HG02884 (cell line): ENCODE measurements around the gene RNF213.

Source experiments
- ATAC-seq: cut with Tn5 transposase; IDR thresholded peaks from one replicate; pipeline ENCODE4 v1.9.1; 2021; ENCODE audit warnings: mild to moderate bottlenecking, moderate library complexity; ENCODE audit not compliant: unreplicated experiment

Gene RNF213

DNA sequence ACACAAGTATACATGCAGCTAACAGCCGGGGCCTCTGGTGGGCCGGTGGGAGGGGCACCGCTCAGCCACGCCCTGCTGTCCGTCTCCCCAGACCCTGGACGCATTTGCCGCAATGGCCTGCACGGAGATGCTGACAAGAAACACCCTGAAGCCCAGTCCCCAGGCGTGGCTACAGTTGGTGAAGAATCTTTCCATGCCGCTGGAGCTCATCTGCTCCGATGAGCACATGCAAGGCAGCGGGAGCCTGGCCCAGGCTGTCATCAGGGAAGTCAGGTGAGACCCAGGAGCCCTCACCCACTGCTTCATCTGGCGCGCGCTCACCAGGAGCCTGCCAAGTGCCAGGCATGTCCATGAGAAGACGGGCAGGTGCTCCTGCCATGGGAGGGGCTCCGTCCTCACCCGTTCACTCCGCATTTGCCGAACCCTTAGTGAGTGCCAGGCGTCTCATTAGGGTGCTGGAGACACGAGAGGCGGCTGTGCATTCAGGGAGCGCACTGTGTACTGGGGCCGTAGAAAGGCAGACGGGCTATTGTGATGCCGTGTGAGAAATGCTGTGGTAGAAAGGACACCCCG, 103.0 kb downstream of the RNF213 start:
- no peak for ATAC-seq

DNA sequence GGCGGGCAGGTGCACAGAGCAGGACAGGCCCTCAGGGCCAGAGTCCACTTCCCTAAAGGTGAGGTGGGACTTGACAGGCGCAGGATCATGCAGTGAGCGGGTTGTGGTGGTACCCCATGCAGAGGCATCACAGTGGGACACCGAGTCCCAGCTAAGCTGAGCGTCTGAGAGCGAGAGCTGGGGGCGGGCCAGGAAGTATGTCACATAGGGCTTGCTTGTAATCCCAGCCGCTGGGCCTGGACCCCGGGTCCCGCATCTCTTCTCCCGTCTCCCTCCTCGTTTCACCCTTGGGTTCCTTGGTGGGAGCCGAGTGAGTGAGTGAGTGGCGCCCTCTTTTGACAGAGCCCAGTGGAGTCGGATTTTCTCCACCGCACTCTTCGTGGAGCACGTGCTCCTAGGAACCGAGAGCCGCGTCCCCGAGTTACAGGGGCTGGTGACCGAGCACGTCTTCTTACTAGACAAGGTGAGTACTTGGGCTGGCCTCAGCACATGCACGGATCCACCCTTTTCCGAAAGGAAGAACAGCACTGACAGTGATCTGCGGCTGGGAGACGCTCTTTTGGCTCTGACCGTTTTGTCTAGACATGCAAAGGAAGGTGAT, 103.5 kb downstream of the RNF213 start:
- no peak for ATAC-seq

DNA sequence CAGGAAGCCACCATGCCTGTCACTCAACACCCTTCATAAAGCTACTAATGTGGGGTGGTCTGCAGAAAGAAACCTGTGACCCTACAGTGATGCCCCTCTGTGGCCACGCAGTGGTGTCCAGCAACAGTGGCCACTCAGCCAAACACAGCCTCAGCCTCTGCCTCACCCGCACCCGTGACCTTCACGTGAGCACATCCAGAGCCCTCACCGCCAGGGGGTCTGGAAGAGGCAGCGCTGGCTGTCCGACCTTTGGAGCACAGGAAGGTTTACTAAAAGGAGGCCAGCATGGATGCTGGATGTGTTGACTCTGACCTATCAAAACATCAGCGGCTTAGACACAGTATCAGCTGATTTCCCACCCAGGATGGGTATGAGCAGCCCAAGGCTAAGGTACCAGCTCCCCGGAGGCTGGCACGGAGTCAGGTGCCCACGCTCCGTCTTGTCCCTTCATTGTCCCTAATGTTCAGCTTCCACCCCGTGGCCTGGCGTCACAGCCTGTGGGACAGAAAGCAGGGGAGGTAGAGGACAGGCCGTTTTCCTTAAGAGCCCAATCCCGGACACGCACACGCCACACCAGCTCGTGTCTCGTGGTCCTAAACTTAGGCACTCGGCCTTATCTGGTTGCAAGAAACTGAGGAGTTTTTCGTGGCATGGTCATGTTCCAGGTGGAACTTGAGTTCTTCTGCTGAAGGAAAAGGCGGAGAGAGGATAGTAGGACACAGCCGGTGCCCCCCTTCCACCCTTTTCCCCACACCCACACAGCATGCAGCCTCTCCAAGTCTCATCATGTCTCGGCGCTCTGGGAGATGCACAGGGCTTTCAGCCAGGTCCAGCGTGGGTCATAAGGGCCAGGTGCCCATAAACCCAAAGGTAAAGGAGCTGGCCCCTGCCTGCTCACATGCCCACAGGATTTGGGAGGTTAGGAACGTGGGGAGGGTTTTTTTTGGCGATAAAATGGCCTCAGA, 104.6 kb downstream of the RNF213 start:
- no peak for ATAC-seq

DNA sequence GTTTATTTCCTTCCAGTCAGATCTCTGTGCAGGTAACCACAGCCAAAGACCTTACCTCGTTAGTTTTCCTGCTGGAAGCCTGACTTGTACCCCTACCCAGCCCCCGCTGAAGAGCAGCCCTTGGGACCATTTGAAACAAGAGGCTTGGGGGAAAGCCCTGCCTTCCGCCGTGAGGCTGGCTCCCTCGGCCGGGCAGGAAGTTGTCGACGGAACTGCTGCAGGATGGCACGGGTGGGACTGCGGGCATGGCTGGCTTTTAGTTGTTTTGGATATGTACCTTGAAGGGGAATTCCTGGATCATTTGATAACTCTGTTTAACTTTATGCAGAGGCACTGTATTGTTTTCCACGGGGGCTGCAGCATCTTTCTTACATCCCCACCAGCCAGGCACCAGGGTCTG, 105.3 kb downstream of the RNF213 start:
- no peak for ATAC-seq

DNA sequence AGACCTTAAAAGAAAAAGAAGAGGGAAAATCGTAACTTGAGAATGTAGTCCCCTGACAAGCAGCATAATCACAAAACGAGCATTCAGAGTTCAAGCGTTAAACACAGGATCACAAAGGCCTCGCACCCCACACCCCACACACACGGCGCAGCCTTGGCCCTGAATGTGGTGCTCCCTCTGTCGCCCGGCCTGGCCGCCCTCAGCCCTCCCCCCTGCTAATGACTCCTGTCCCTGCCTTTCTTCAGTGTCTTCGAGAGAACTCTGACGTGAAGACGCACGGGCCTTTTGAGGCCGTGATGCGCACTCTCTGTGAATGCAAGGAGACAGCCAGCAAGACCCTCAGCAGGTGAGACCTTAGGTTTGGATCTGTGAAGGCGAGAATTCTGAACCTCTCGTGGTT, 106.9 kb downstream of the RNF213 start:
- no peak for ATAC-seq

DNA sequence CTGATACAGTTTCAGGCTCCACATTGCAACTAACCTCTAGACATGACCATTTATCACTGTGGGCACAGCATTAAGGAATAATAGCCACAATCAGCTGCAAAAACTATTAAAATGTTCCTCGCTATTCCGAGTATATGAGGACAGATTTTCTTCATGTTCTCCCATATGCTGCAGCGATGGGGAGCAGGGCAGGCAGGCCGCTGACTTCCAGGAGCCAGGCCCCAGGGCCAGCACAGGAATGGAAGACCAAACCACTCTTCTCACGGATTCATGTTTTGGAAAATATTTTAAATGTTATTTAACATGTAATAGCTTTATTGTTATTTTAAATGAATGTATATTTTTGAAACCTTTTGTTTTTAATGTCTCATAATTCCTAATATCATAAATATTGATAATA, 110.5 kb downstream of the RNF213 start:
- ATAC-seq = no peak

DNA sequence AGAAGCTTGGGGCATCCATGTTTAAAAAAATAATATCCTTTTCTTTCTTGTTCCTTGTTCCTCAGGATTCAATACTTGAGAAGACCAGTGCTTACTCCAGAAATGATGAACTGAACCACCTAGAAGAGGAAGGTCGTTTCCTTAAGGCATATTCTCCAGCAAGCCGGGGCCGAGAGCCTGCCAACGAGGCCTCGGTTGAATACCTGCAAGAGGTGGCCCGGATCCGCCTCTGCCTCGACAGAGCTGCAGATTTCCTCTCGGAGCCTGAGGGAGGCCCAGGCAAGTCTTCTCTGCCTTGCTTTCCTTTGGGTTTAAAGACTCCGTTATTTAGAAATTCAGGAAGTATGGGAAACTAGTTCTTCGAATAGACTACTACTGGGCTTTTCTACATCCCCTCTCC, 111.8 kb downstream of the RNF213 start:
- ATAC-seq = no peak

DNA sequence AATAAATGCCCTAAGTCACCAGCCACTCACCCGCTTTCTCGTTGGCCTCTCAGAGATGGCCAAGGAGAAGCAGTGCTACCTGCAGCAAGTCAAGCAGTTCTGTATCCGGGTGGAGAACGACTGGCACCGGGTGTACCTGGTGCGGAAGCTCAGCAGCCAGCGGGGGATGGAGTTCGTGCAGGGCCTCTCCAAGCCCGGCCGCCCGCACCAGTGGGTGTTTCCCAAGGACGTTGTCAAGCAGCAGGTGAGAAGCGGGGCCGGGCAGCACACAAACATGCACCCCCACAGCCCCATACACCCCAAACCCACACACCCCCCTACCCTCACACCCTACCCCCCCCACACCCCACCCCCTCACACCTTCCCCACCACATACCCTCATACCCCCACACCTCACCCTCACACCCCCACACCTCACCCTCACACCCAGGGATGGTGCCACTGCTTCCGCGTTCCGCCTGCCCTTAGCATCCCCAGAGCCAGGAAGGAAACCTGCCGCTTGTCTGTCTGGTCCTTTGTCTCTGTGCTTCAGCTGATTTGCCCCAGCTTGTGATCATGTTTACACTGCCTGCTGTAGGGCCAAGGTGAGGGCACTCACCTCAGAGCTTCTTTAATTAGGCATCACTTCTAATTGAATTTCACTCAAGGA, 112.4 kb downstream of the RNF213 start:
- no peak for ATAC-seq

DNA sequence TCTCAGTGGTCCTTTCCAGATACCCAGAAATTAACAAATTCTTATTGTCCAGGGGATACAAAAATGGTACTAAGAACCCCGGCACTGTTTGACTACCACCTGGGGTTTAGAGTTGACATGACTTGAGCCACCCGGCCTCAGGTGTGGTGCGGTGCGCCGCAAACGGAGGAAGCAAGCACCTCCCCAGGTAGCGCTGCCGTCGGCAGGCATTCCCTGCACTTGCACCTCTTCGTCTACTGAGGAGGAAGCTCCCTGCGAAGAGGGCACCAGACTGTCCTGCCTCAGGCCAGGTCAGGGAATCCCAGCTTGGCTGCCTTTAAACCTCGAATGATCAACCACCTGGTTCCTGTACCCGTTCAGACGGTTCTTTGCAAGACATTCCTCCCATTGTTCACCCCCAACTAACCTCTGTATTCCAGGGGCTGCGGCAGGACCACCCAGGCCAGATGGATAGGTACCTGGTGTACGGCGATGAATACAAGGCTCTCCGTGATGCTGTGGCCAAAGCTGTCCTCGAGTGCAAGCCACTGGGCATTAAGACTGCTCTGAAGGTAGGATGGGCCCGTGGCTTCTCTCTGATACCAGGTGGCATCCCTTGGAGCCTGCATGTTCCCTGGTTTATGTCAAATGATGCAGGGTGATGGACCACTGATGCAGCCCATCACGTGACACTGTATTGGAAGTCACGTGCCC, 113.5 kb downstream of the RNF213 start:
- no peak for ATAC-seq

DNA sequence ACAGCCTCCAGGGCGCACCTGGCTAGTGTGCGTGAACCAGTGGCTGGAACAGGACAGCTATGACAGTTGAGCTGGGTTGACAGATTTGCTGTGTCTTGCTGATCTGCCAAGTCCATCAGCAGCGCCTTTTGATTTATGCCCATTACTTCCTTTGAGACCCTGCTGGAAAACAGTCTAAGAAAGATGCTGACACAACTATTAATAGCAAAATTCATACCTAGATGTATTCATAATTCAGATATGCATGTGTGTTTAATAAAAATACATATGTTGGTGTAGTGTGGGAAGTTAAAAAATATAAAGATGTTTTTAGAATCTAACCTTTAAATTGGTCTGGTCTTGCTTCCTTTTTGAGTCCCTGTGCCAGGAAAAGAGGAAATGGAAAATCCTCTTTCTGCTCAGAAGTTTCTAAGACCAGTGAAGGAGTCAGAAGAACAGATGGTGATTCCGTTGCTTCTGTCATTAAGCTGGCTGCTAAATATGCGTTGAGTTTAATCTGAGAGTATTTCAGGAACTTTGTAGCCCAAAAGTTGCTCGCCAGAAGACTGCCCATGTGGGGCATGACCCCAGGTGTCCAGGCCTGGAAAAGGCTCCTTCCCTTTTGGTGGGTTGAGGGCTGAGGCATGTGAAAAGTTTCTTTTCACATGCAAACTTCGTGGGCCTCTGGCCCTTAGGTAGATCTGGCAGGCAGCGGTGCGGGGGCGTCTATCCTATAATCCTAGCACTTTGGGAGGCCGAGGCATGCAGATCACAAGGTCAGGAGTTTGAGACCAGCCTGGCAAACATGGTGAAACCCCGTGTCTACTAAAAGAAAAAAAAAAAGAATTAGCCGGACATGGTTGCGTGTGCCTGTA, 114.3 kb downstream of the RNF213 start:
- ATAC-seq = no peak

DNA sequence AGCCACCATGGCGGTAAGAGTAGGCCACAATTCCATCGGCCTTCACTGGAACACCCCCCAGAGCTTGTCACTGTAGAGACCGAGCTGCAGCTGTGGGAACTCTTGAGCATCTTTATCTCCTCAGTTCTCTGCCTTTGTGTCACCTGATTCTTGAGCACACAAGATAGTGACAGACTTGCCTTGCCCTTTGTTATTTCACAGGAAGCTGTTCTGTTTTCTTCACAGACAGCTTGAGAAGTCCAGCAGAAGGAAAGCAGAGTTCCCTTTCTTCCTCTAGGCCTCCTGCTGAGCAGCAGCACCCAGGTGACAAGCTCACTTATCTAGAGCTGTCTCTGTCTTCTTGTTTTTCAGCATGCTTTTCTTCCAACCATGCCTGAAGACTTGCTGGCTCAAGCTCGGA, 115.9 kb downstream of the RNF213 start:
- ATAC-seq = no peak

DNA sequence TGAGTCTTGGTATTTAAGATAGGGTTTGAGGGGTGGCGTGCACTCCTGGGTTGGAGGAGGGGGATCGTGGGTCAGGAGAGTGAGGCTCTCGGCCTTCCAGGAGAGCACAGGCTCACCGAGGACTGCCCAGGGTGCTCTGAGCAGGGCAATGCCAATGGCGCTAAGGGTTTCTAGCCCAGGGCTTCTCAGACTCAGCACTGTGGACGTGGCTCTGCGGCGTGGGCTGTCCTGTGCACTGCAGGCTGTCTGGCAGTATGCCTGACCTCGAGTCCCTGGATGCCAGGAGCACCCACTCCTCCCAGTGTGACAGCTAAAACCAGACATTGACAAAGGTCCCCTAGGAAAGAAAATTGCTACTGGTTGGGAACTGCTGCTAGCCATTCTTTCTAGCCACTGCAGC, 117.1 kb downstream of the RNF213 start:
- ATAC-seq = no peak

DNA sequence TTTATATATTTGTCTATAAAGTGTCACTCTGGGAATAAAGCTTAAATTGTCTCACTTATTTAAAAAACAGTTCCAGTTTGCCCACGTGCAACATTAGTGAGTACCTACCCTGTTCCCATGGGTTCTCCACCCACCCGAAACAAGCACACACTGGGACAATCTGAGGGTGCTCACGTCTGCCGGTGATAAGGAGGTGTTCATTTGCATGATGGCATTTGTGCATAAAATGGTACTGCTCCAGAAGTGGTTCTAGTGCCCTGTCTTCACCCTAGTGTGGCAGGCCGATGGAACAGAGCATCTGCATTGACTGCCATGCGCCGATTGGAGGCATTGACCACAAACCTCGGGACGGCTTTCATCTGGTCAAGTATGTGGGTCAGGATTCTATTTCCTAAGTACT, 118.7 kb downstream of the RNF213 start:
- no peak for ATAC-seq

DNA sequence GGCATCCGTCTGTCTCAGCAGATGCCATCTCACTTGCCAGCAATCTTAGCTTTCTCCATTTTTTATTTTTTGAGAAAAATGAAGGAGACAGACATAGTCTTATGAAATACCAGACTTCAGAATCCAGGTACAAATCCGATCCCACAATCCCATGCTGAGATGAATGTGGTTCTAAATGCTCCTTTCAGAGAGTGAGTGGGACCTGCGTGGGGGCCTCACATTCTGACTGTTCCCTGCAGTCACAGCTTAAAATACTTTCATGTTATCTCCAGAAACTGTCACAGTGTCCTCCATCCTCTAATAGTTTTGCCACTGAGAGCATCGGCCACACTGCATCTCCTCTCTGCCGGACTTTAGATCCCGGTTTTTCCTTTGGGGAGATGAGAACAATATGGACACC, 119.4 kb downstream of the RNF213 start:
- ATAC-seq = no peak

DNA sequence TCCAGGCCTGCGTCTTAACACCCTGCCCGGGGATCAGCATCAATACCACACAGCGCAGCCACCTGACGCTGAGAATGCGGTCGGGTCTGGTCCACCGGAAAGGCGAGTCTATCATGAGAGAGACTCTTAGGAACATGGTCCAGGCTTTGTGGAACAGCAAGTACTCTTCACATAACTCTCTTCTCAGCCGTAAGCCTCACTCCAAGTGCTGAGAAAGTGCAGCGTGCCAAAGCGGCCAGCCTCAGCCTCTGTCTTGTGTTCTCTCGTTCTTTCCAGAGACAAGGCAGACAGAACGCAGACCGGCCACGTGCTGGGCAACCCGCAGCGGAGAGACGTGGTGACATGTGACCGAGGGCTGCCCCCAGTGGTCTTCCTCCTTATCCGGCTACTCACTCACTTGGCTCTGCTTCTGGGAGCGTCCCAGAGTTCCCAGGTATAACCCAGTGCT, 119.9 kb downstream of the RNF213 start:
- ATAC-seq = no peak

DNA sequence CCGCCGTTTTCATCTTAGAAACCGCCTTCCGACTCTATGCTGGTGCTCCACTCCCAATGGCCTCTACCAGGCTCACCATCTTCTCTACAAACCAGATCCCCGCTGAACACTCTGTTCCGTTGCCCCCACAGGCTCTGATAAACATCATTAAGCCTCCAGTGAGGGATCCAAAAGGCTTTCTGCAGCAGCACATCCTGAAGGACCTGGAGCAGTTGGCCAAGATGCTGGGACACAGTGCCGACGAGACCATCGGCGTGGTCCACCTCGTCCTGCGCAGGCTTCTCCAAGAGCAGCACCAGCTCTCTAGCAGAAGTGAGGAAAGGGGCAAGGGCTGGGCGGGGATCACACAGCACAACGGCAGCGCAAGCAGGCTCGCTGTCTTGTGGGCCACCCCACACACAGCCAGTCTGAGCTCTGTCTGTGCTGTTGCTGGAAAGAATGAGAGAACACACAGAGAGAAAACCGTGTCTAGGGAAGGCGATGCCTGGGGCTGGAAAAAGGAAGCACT, 120.8 kb downstream of the RNF213 start:
- no peak for ATAC-seq

DNA sequence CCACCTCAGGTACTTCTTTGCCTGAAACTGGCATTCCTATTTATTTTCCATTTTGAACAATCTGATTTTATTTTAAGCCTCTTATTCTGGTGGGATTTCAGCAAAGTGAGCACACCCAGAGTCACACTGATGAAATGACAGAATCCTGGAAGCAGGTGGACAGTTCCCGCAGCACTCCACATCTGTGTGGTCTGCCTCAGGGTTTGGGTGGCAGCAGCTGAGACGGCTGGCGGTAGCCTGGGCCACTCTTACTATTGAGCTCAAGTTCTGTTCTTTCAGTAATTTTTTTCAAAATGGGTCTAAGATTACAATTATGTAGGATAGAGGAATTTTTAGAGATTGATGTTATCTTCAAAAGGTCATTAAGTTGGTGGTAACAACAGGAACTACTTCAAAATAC, 121.8 kb downstream of the RNF213 start:
- ATAC-seq = no peak

DNA sequence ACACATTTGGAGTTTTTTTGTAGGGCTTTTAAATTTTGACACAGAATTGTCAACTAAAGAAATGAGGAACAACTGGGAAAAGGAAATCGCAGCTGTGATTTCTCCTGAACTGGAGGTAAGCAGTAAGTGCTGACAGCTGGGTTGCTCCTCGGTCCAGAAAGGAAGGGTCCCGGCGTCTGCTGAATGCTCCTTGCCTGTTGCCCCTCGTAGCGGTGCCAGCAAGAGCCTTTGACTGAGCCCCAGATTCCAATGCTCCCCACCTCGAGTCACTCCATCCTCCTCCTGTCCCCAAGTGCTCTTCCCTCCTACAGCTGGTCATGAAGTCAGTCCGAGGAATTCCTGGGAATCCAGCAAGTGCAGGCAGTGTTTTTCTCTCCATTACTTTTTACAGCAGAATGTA, 122.3 kb downstream of the RNF213 start:
- ATAC-seq = no peak

DNA sequence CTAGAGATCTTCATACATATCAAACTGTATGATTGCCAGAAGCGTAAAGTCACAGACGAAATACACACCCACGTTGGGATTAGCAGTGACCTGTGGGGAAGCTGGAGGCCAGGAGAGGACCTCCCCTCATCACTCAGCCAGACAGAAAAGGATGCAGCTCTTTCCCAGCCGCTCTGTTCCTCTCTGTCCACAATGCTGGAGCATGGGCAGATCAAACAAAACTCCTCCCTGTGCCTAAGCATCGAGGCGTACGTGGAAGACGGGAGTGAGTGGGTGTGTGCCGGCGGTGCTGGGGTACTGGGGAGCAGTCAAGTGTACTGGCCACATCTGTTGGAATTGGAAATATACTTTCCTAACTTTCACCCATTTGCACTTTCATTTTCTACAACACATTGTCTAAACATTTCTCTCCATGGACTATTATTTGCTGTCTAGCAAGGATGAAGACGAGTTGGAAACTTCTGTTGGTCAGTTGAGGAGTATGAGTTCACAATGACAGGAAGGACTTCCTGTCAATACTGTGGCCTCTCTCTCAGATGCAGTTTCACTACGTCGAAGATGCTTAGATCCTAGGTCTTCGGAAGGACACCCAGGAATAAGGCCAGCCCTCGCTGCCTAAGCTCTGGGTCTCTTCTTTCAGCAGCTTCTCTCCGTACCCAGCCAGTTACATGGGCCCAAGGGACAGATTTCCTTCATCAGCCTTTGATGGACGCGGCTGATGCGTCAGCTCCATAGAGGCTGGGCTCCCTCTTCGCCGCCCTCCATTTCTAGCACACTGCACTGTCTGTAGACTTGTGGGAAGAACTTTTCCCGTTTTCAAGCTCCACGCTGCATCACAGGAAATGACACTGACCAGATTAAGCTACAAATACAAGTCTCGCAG, 123.7 kb downstream of the RNF213 start:
- no peak for ATAC-seq
